OCI-M1 (cell line): ENCODE results near the gene SERINC2.
"Not testable (repeated sequence)": the region's sequence is repeated elsewhere in the genome, so short reads cannot be mapped to it uniquely, and the experiment has no call there.

Experiments
- DNase-seq: peaks from one replicate; lab custom pipeline; 2025; lab: John Stamatoyannopoulos, UW

SERINC2 gene

DNA sequence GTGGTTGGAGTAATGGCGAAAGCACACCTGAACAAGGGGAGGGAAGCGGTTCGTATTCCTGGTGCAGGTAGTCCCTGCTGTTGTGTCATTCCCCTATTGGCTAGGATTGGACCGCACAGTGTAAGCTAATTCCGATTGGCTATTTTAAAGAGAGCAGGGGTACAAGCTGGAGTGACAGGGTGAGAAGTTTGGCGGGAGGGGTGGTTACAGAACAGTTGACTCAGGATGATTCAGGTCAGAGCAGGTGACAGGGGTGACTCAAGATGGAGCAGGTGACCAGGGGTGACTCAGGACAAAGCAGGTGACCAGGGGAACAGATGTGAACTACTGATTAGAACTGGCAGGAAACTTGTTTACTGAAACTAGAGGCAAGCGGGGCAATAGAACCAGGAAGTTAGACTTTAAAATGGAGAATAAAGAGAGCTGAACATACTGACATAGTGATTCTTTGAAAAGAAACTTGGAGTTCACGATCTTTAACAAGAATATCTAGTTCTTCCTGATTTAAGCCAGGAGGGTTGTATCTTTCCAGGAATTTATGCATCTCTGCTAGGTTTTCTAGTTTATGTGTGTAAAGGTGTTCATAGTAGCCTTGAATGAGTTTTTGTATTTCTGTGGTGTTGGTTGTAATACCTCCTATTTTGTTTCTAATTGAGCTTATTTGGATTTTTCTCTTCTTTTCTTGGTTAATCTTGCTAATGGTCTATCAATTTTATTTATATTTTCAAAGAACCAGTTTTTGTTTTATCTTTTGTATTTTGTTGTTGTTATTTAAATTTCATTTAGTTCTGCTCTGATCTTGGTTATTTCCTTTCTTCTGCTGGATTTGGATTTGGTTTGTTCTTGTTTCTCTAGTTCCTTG, 58.7 kb downstream of the SERINC2 start:
- peak; percentile 39 for DNase-seq

DNA sequence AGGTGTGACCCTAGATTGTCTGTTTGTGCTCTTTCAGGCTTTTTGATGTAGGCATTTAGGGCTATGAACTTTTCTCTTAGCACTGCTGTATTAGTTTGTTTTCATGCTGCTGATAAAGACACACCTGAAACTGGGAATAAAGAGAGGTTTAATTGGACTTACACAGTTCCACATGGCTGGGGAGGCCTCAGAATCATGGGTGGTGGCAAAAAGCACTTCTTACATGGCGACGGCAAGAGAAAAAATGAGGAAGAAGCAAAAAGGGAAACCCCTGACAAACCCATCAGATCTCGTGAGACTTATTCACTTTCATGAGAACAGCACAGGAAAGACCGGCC, 59.3 kb downstream of the SERINC2 start:
- DNase-seq, result not testable (repeated sequence)

DNA sequence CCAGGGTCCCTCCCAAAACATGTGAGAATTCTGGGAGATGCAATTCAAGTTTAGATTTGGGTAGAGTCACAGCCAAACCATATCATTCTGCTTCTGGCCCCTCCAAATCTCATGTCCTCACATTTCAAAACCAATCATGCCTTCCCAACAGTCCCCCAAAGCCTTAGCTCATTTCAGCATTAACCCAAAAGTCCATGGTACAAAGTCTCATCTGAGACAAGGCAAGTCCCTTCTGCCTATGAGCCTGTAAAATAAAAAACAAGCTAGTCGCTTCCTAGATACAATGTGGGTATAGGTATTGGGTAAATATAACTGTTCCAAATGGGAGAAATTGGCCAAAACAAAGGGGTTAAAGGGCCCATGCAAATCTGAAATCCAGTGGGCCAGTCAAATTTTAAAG, 59.7 kb downstream of the SERINC2 start:
- DNase-seq, result not testable (repeated sequence)

DNA sequence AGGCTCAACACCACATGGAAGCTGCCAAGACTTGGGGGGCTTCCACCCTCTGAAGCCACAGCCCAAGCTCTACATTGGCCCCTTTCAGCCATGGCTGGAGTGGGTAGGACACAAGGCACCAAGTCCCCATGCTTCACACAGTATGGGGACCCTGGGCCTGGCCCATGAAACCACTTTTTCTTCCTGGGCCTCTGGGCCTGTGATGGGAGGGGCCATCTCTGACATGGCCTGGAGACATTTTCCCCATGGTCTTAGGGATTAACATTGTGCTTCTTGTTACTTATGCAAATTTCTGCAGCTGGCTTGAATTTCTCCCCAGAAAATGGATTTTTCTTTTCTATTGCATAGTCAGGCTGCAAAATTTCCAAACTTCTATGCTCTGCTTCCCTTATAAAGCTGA, 60.5 kb downstream of the SERINC2 start:
- not testable (repeated sequence) for DNase-seq

DNA sequence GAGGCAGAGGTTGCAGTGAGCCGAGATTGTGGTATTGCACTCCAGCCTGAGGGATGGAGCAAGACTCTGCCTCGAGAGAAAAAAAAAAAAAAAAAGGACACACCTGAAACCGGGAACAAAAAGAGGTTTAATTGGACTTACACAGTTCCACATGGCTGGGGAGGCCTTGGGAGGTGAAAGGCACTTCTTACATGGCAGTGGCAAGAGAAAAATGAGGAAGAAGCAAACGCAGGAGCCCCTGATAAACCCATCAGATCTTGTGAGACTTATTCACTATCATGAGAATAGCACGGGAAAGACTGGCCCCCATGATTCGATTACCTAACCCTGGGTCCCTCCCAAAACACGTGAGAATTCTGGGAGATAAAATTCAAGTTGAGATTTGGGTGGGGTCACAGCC, 61.6 kb downstream of the SERINC2 start:
- DNase-seq, result peak; percentile 14

DNA sequence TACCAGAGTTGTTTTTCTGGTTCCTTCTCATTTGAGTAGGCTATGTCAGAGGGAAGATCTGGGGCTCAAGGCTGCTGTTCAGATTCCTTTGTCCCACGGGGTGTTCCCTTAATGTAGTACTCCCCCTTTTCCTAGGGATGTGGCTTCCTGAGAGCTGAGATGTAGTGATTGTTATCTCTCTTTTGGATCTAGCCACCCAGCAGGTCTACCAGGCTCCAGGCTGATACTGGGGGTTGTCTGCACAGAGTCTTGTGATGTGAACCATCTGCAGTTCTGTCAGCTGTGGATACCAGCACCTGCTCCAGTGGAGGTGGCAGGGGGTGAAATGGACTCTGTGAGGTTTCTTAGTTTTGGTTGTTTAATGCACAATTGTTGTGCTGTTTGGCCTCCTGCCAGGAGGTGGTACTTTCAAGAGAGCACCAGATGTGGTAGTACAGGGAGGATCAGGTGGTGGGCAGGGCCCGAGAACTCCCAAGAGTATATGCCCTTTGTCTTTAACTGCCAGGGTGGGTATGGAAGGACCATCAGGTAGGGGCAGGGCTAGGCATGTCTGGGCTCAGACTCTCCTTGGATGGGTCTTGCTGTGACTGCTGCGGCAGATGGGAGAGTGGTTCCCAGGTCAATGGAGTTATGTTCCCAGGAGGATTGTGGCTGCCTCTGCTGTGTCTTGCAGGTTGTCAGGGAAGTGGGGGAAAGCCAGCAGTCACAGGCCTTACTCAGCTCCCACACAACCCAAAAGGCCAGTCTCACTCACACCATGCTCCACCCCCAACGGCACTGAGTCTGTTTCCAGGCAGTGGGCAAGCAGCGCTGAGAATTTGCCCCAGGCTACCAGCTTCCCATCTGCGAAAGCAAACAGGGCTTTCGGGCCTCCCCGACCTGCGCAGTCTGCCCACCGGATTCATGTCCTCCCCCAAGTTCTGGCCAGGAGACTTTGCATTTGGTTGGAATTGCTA, 64.2 kb downstream of the SERINC2 start:
- DNase-seq, result no peak

DNA sequence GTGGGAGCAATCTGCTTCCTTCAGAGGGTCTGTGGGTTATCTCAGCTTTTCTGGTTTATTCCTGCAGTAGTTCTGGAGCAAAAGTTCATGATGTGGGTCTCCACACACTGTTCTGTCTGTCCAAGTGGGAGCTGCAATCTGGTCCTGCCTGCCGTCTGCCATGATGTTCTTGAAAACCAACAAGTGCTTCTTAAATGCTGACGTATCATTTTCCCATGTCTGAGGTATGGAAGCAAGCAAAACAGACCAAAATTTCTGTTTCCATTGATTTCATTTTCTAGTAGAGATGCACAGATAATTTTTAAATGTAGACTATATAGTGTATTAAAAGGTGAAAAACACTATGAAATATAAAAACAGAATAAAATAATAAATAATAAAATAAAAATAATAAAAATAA, 65.2 kb downstream of the SERINC2 start:
- no peak for DNase-seq

DNA sequence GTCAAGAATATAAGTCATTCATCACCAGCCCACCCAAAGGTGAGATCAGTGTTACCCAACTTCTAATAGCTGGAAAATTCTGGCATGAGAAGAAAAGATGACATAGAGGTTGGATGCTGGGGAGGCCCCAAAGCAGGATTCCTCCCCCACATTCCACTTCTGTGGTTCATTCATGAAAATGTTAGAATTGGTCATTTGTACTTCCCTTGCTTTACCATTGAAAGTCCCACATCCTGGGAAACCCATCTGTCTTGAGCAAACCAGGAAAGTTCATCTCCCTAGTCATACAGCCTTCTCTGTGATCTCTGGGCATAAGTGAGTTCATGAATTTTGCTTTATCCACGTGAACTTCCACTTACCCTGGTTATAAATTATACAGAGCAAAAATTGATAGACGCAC, 66.8 kb downstream of the SERINC2 start:
- no peak for DNase-seq

DNA sequence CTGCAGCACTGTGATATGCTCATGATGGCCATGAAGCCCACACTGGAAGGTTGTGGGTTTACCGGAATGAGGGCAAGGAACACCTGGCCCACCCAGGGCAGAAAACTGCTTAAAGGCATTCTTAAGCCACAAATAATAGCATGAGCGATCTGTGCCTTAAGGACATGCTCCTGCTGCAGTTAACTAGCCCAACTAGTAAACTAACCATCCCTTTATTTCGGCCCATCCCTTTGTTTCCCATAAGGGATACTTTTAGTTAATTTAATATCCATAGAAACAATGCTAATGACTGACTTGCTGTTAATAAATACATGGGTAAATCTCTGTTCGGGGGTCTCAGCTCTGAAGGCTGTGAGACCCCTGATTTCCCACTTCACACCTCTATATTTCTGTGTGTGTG, 67.4 kb downstream of the SERINC2 start:
- DNase-seq, result not testable (repeated sequence)

DNA sequence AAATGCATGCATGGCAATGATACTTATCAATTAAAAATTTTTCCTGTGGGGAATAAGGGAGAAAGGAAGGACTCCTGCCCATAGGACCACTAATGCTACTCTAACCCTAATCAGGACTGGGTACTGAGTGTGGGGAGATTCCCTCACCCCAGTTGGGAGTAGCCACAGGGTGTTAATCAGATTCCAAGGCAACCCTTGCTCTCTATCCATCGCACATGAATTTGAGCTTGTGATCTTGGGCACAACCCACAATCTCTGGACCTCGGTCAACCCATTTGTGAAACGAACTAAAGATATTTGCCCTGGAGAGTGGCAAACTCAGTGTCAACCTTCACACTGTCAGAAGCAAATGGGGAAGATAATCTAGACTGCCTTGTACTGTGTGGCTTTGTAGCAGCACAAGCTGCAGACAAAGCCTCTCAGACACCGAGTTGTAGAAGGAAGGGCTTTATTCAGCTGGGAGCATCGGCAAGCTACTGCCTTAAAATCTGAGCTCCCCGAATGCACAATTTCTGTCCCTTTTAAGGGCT, 69.5 kb downstream of the SERINC2 start:
- no peak for DNase-seq

DNA sequence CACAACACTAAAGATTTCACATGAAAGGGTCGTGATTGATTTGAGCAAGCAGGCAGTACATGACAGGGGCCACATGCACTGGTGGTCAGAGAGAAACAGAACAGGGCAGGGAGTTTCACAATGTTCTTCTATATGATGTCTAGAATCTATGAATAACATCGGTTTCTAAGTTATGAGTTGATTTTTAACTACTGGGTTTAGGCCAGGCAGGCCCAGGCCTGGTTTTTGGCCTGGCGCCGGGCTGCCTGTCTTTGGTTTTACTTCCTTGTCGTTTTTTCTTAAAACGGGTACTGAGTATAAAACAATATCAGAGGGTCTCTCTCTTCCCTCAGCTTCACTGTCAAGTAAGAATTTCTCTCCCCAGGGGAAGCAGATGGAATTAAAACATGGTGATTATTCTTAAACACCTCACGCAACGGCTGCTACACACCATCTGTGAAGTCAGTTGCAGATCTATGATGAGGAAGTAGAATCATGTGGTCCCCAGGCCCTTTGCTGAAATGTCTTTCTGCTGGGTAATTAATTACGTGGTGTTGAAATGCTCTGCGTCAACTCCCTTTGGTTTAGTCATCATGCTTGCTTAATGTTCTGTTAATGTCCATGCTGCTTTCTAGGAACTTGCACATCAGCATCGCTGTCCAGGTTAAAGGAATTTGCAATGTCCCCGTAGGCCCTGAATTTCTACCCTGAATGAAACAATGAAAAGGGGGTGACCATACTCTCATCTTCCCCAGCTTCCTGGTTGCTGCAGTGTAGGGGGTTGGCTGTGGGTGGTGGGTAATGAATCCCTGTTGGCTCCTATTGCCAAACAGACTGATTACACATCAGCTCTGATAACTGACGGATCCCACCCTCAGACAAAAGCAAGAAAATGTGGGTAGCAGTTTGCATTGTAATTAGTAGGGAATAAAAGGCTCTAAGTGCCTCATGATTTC, 70.3 kb downstream of the SERINC2 start:
- DNase-seq, result peak; percentile 85
